A673 (cell line): Measurements from ENCODE around the gene GPBP1. TPM values are rescaled to one million over a fixed set of nuclear protein-coding genes. Genes with fewer than 3 reads are reported as not detected.
"Not testable (repeated sequence)": the region's sequence is repeated elsewhere in the genome, so short reads cannot be mapped to it uniquely, and the experiment has no call there.

Source experiments
- BruUV-seq: library from RNA; stranded (reverse); fragments of 400-500 nt; replicated peaks from 2 replicates; lab custom pipeline; 2021; lab: Mats Ljungman, UMichigan
- CTCF ChIA-PET: fragments of 300-600 bp; sonication (Branson Sonifier 250); formaldehyde crosslinking; loops from one replicate; lab custom pipeline; 2022; ENCODE audit warnings: antibody characterized with exemption; lab: Charles Lee
- POLR2A ChIA-PET: fragments of 300-600 bp; sonication (Branson Sonifier 250); formaldehyde crosslinking; loops from one replicate; lab custom pipeline; 2022; ENCODE audit warnings: antibody characterized with exemption; ENCODE audit not compliant: low non-redundant PET; lab: Charles Lee
- DNase-seq: peaks from one replicate; pipeline ENCODE4 v3.0.0-alpha.2; 2015; ENCODE audit warnings: low spot score
- H3K27ac ChIP-seq: fragments of 200-600 bp; sonication (generic); 2 replicates; pipeline ENCODE4 v1.5.1; 2016; ENCODE audit warnings: mixed run types, low read depth, mild to moderate bottlenecking, mixed read lengths, antibody characterized with exemption, low read length; ENCODE audit not compliant: poor library complexity, severe bottlenecking
- H3K27me3 ChIP-seq: fragments of 200-600 bp; sonication (generic); replicated peaks from 2 replicates; pipeline ENCODE4 v1.6.1; 2017; ENCODE audit warnings: mixed run types, low read depth, mild to moderate bottlenecking, mixed read lengths, antibody characterized with exemption, low read length; ENCODE audit not compliant: insufficient read depth, poor library complexity
- H3K36me3 ChIP-seq: fragments of 200-600 bp; sonication (generic); 2 replicates; pipeline ENCODE4 v1.6.1; 2016; ENCODE audit warnings: mixed run types, mild to moderate bottlenecking, mixed read lengths, antibody characterized with exemption, low read length; ENCODE audit not compliant: insufficient read depth, poor library complexity, severe bottlenecking
- H3K4me1 ChIP-seq: fragments of 200-600 bp; sonication (generic); 2 replicates; pipeline ENCODE4 v1.6.1; 2017; ENCODE audit warnings: mixed run types, mild to moderate bottlenecking, mixed read lengths, antibody characterized with exemption, low read length; ENCODE audit not compliant: insufficient read depth, poor library complexity, severe bottlenecking
- H3K4me3 ChIP-seq: fragments of 200-600 bp; sonication (generic); 2 replicates; pipeline ENCODE4 v1.5.1; 2016; ENCODE audit warnings: low read depth, mixed run types, mild to moderate bottlenecking, mixed read lengths, low read length; ENCODE audit not compliant: poor library complexity, severe bottlenecking
- H3K9me3 ChIP-seq: fragments of 200-600 bp; sonication (generic); 2 replicates; pipeline ENCODE4 v1.6.1; 2016; ENCODE audit warnings: mixed run types, low read depth, mild to moderate bottlenecking, mixed read lengths, antibody characterized with exemption, low read length; ENCODE audit not compliant: poor library complexity, severe bottlenecking
- CTCF ChIP-seq: fragments of 300-800, 200-600 bp; sonication (generic); conservative IDR thresholded peaks from 2 replicates; pipeline ENCODE4 v1.5.1; 2017; ENCODE audit warnings: low read depth, mild to moderate bottlenecking, antibody characterized with exemption, low read length, moderate library complexity, mixed read lengths
- EZH2 ChIP-seq: fragments of 200-600 bp; sonication (generic); IDR thresholded peaks from 2 replicates; pipeline ENCODE4 v1.6.1; 2017; ENCODE audit warnings: borderline replicate concordance, low read depth, mild to moderate bottlenecking, mixed read lengths, antibody characterized with exemption, low read length; ENCODE audit not compliant: poor library complexity, severe bottlenecking
- intact Hi-C: fragments of 100-400 bp; cut with micrococcal nuclease; formaldehyde crosslinking; loops from one replicate; pipeline ENCODE4 v1.10.0; 2022; ENCODE audit not compliant: unreplicated experiment
- total RNA-seq: library from RNA; stranded (reverse); gene quantifications from 2 replicates; pipeline ENCODE4 v1.2.3, GENCODE V29; 2021

The GPBP1 gene
- total RNA-seq, 1 experiment from 2014 or later = 85.5 TPM

GRCh38 chr5:57177479-57178156 is 3.8 kb downstream of the GPBP1 start:
- DNase-seq = no peak
- Histone ChIP-seq H3K27ac (no peak overlapping the region), H3K27me3 (no peaks in the 10 kb centered on the region), H3K9me3 (no peaks in the 10 kb centered on the region), H3K36me3 (peaks cover 14% of the 10 kb centered on the region), H3K4me3 (peak overlapping the region; percentile 88), H3K4me1 (peaks cover 11% of the 10 kb centered on the region)
- POLR2A ChIA-PET = no interaction called here
- CTCF ChIA-PET = no interaction called here
- intact Hi-C loops = loop anchor here (5.0 kb wide), 1 partner anchor 45 kb away; no protein-coding TSS in a partner anchor
- no TSS peak for BruUV-seq
- TF ChIP-seq CTCF = no peak
- TF ChIP-seq EZH2 = no peak

GRCh38 chr5:57178238-57178637 is 4.4 kb downstream of the GPBP1 start:
- intact Hi-C loops = loop anchor here (5.0 kb wide), 1 partner anchor 44 kb away; no protein-coding TSS in a partner anchor
- BruUV-seq, POLR2A ChIA-PET, DNase-seq, CTCF ChIA-PET, H3K27ac ChIP-seq, H3K9me3 ChIP-seq, H3K27me3 ChIP-seq: not testable (repeated sequence)
- Histone ChIP-seq H3K36me3 (peaks cover 14% of the 10 kb centered on the region), H3K4me1 (peaks cover 11% of the 10 kb centered on the region), H3K4me3 (peak overlapping the region; percentile 88)

GRCh38 chr5:57179262-57180200 is 5.7 kb downstream of the GPBP1 start:
- Histone ChIP-seq H3K27me3 (no peaks in the 10 kb centered on the region), H3K4me1 (peaks cover 11% of the 10 kb centered on the region), H3K9me3 (no peaks in the 10 kb centered on the region), H3K27ac (no peak overlapping the region), H3K36me3 (peaks cover 25% of the 10 kb centered on the region), H3K4me3 (peak overlapping the region; percentile 88)
- no TSS peak for BruUV-seq
- POLR2A ChIA-PET = no interaction called here
- no peak for DNase-seq
- intact Hi-C loops = loop anchor here (5.0 kb wide), 1 partner anchor 43 kb away; no protein-coding TSS in a partner anchor
- CTCF ChIA-PET = no interaction called here
- TF ChIP-seq EZH2 = no peak
- TF ChIP-seq CTCF = no peak
